Endodermal cell (in vitro differentiated cells): ENCODE data around the gene ARHGAP26. TPM values are rescaled to one million over a fixed set of nuclear protein-coding genes. Genes with fewer than 3 reads are reported as not detected.

Source experiments
- DNase-seq: peaks from one replicate; pipeline ENCODE4 v3.0.0-alpha.2; 2017
- H3K27ac ChIP-seq: 2 replicates; pipeline ENCODE4 v1.5.1; 2013; ENCODE audit warnings: mild to moderate bottlenecking, low read depth, low read length, moderate library complexity
- H3K27me3 ChIP-seq: 2 replicates; pipeline ENCODE4 v1.6.1; 2013; ENCODE audit warnings: mild to moderate bottlenecking, low read length, moderate library complexity; ENCODE audit not compliant: insufficient read depth, control insufficient read depth, poor library complexity, severe bottlenecking
- H3K36me3 ChIP-seq: 2 replicates; pipeline ENCODE4 v1.7.0; 2013; ENCODE audit warnings: mild to moderate bottlenecking, low read length, moderate library complexity; ENCODE audit not compliant: control insufficient read depth, insufficient read depth
- H3K4me1 ChIP-seq: one replicate; pipeline ENCODE4 v1.7.0; 2013; ENCODE audit warnings: low read length; ENCODE audit not compliant: control insufficient read depth, insufficient read depth
- H3K4me3 ChIP-seq: 2 replicates; pipeline ENCODE4 v1.5.1; 2013; ENCODE audit warnings: mild to moderate bottlenecking, low read length, moderate library complexity
- H3K9ac ChIP-seq: 2 replicates; pipeline ENCODE4 v1.6.1; 2013; ENCODE audit warnings: mild to moderate bottlenecking, low read length, moderate library complexity; ENCODE audit not compliant: poor library complexity, severe bottlenecking; ENCODE audit errors: extremely low read depth
- H3K9me3 ChIP-seq: 2 replicates; pipeline ENCODE4 v1.6.1; 2013; ENCODE audit warnings: mild to moderate bottlenecking, low read length, moderate library complexity; ENCODE audit not compliant: control insufficient read depth
- H3K27ac Mint-ChIP-seq: 2 replicates; pipeline ENCODE4 v1.8.0; 2020; ENCODE audit warnings: mixed read lengths
- H3K27me3 Mint-ChIP-seq: 2 replicates; pipeline ENCODE4 v1.8.0; 2021; ENCODE audit warnings: mild to moderate bottlenecking, mixed read lengths; ENCODE audit not compliant: insufficient read depth
- H3K36me3 Mint-ChIP-seq: 2 replicates; pipeline ENCODE4 v1.8.0; 2020; ENCODE audit warnings: low read depth, mixed read lengths
- H3K4me1 Mint-ChIP-seq: 2 replicates; pipeline ENCODE4 v1.8.0; 2020; ENCODE audit warnings: mixed read lengths
- H3K4me3 Mint-ChIP-seq: 2 replicates; pipeline ENCODE4 v1.8.0; 2020; ENCODE audit warnings: mild to moderate bottlenecking, moderate library complexity, mixed read lengths
- H3K9me3 Mint-ChIP-seq: 2 replicates; pipeline ENCODE4 v1.8.0; 2020; ENCODE audit warnings: mild to moderate bottlenecking, mixed read lengths
- CTCF ChIP-seq: fragments of 200-600 bp; sonication (generic); conservative IDR thresholded peaks from 2 replicates; pipeline ENCODE4 v1.5.0; 2021; ENCODE audit warnings: antibody characterized with exemption, mild to moderate bottlenecking
- WGBS, 2 experiments: methylation state at CpG; one replicate each; pipeline versions ENCODE4 v1.1.5 to v1.1.7; 2013; ENCODE audit warnings: missing lambda C conversion rate in 2 of 2, mixed read lengths in 1 of 2; ENCODE audit not compliant: insufficient coverage in 1 of 2, insufficient read length in 1 of 2; 5-methylcytosine and 5-hydroxymethylcytosine counted together
- total RNA-seq, 2 donors: library from RNA; stranded (reverse); fragmentation: NEBNext Ultra II Directional in 1 of 2; extraction: Animal tissue kit (Norgen Biotek cat#: 25700) in 1 of 2; gene quantifications; 2 replicates in 1 of 2; 3 replicates in 1 of 2; pipeline ENCODE4 v1.2.1, GENCODE V29; 2021

The ARHGAP26 gene
- total RNA-seq, 2 donors from 2014 or later = 49.2 to 60.5 TPM

GRCh38 chr5:142725231-142726187 lies 44.7 kb upstream of the ARHGAP26 start:
- Histone ChIP-seq H3K9ac (no peak overlapping the region), H3K4me1 (peaks cover 4% of the 10 kb centered on the region), H3K27me3 (no peaks in the 10 kb centered on the region), H3K9me3 (no peaks in the 10 kb centered on the region), H3K4me3 (no peak overlapping the region), H3K36me3 (no peaks in the 10 kb centered on the region), H3K27ac (no peak overlapping the region)
- no peaks in the 10 kb centered on the region for H3K9me3 Mint-ChIP-seq
- H3K36me3 Mint-ChIP-seq = no peaks in the 10 kb centered on the region
- H3K4me1 Mint-ChIP-seq = peaks cover 5% of the 10 kb centered on the region
- no peak overlapping the region for H3K4me3 Mint-ChIP-seq
- H3K27ac Mint-ChIP-seq = no peak overlapping the region
- peak; percentile 24 for DNase-seq
- TF ChIP-seq CTCF = no peak
- no peaks in the 10 kb centered on the region for H3K27me3 Mint-ChIP-seq
- 89 to 100% methylated on average over 3 of the region's 4 CpGs for WGBS, 2 experiments

- H3K27ac Mint-ChIP-seq = no peak overlapping the region
- Histone ChIP-seq H3K4me1 (peaks cover 2% of the 10 kb centered on the region), H3K9me3 (no peaks in the 10 kb centered on the region), H3K9ac (no peak overlapping the region), H3K36me3 (no peaks in the 10 kb centered on the region), H3K27ac (no peak overlapping the region), H3K4me3 (no peak overlapping the region), H3K27me3 (no peaks in the 10 kb centered on the region)
- no peaks in the 10 kb centered on the region for H3K36me3 Mint-ChIP-seq
- TF ChIP-seq CTCF = no peak
- H3K4me1 Mint-ChIP-seq = peaks cover 10% of the 10 kb centered on the region
- no peaks in the 10 kb centered on the region for H3K27me3 Mint-ChIP-seq
- H3K9me3 Mint-ChIP-seq = no peaks in the 10 kb centered on the region
- DNase-seq = no peak
- no peak overlapping the region for H3K4me3 Mint-ChIP-seq
- 83 to 98% methylated on average over 1 to 2 of the region's 2 CpGs for WGBS, 2 experiments
These were observed 43.9 kb upstream of the ARHGAP26 start for GRCh38 chr5:142726188-142726731.

DNA sequence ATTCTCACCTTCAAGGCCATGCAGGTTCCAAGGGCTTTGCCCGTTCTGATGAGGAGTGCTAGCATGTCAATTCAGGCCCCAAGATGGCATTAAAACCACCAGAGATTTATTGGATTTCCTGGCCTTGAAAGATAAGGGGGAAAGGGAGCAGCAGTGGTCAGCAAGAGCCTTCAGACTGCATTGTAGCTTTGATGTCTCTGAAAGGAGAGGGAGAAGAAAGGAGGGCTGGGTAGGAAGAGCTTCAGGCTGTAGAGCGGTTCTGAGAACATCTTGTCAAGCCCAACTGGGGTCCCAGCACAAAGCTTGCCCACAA lies 42.5 kb upstream of the ARHGAP26 start:
- peaks cover 11% of the 10 kb centered on the region for H3K4me1 Mint-ChIP-seq
- Histone ChIP-seq H3K27ac (no peak overlapping the region), H3K9ac (no peak overlapping the region), H3K36me3 (no peaks in the 10 kb centered on the region), H3K9me3 (no peaks in the 10 kb centered on the region), H3K4me3 (no peak overlapping the region), H3K27me3 (no peaks in the 10 kb centered on the region), H3K4me1 (peaks cover 2% of the 10 kb centered on the region)
- H3K27ac Mint-ChIP-seq = no peak overlapping the region
- DNase-seq = no peak
- no peaks in the 10 kb centered on the region for H3K36me3 Mint-ChIP-seq
- no peak overlapping the region for H3K4me3 Mint-ChIP-seq
- H3K9me3 Mint-ChIP-seq = no peaks in the 10 kb centered on the region
- no peaks in the 10 kb centered on the region for H3K27me3 Mint-ChIP-seq
- 92% methylated on average over 2 of the region's 2 CpGs; no CpG with 5 or more reads in 1 of the 2 experiments for WGBS, 2 experiments
- TF ChIP-seq CTCF = no peak
